Stimulated activated CD8-positive, alpha-beta memory T cell treated with anti-CD3 and anti-CD28 coated beads, Interleukin-7, amount 100 ng/mL, for 4 hours (primary cell): ENCODE measurements around the gene FBXL5.
"Not testable (repeated sequence)": the region's sequence is repeated elsewhere in the genome, so short reads cannot be mapped to it uniquely, and the experiment has no call there.

Experiments
- DNase-seq, 2 donors: peaks; one replicate each; pipeline ENCODE4 v3.0.0-alpha.2; 2020; ENCODE audit warnings: low read depth in 2 of 2

Gene FBXL5

GRCh38 chr4:15652191-15652590 is 3.0 kb downstream of the FBXL5 start:
- DNase-seq, result no peak

GRCh38 chr4:15651676-15652075 is 3.5 kb downstream of the FBXL5 start:
- DNase-seq, result no peak

- peak; percentile 26 to 60 for DNase-seq
Measured at GRCh38 chr4:15649914-15650545, 5.1 kb downstream of the FBXL5 start.

GRCh38 chr4:15648600-15648999 is 6.6 kb downstream of the FBXL5 start:
- no peak for DNase-seq

GRCh38 chr4:15638418-15638817 is 16.7 kb downstream of the FBXL5 start:
- DNase-seq, result no peak

GRCh38 chr4:15636818-15637217 is 18.3 kb downstream of the FBXL5 start:
- no peak for DNase-seq

- not testable (repeated sequence) for DNase-seq
Measured at GRCh38 chr4:15617407-15617806, 37.8 kb downstream of the FBXL5 start.

GRCh38 chr4:15614891-15615290 is 40.3 kb downstream of the FBXL5 start:
- not testable (repeated sequence) for DNase-seq

- no peak for DNase-seq
Measured at GRCh38 chr4:15612136-15612535, 43.0 kb downstream of the FBXL5 start.

- no peak for DNase-seq
Measured at GRCh38 chr4:15610855-15611254, 44.3 kb downstream of the FBXL5 start.

- DNase-seq, result no peak
Measured at GRCh38 chr4:15605537-15605936, 49.6 kb downstream of the FBXL5 start.

GRCh38 chr4:15601862-15602261 is 53.3 kb downstream of the FBXL5 start:
- DNase-seq, result no peak

- DNase-seq, result no peak
Measured at GRCh38 chr4:15600176-15600575, 55.0 kb downstream of the FBXL5 start.

- no peak for DNase-seq
Measured at GRCh38 chr4:15598644-15599043, 56.5 kb downstream of the FBXL5 start.

GRCh38 chr4:15592799-15593198 is 62.4 kb downstream of the FBXL5 start:
- no peak for DNase-seq

GRCh38 chr4:15587649-15588048 is 67.5 kb downstream of the FBXL5 start:
- no peak for DNase-seq

GRCh38 chr4:15586066-15586465 is 69.1 kb downstream of the FBXL5 start:
- DNase-seq, result no peak

- no peak for DNase-seq
Measured at GRCh38 chr4:15585331-15585730, 69.8 kb downstream of the FBXL5 start.

GRCh38 chr4:15584785-15585184 is 70.4 kb downstream of the FBXL5 start:
- no peak for DNase-seq

GRCh38 chr4:15577508-15577907 is 77.6 kb downstream of the FBXL5 start:
- no peak for DNase-seq

GRCh38 chr4:15575966-15576365 is 79.2 kb downstream of the FBXL5 start:
- no peak for DNase-seq

- DNase-seq, result no peak
Measured at GRCh38 chr4:15569746-15570145, 85.4 kb downstream of the FBXL5 start.

- no peak for DNase-seq
Measured at GRCh38 chr4:15568821-15569220, 86.3 kb downstream of the FBXL5 start.

GRCh38 chr4:15563871-15564270 is 91.3 kb downstream of the FBXL5 start:
- no peak for DNase-seq
